ENCODE measurements around the gene RPS10. TPM values are rescaled to one million over a fixed set of nuclear protein-coding genes. Genes with fewer than 3 reads are reported as not detected.

The RPS10 gene
- total and polyA plus RNA-seq, 2 experiments from 2014 or later, result 1,755 to 2,175 TPM

DNA sequence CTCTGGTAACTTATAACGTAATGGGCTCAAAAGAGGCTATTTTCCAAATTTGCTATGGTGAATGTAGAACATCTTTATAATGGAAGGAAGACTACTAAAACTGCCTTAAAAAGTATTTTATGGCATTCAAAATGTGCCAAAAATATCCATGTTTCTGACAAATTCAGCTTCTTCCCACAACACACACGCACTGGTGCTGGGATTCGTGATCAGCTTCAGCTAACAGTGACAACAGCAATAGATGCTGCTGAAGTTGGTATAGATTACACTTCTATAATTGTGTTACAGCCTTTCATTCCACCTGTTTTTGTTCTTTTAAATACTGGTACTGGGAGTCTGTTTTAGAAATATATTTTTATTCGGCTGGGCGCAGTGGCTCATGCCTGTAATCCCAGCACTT, 52.4 kb downstream of the RPS10 start:
- peaks cover 42% of the 10 kb centered on the region for H4K20me1 ChIP-seq (replicated peaks; ENCODE audit: insufficient read depth)
- no peak overlapping the region for H3K4me3 Mint-ChIP-seq
- H3K9me3 Mint-ChIP-seq, result no peaks in the 10 kb centered on the region
- 0 out of 2 replicates have a peak, but pooled peaks cover 4% of the 10 kb centered on the region for H3F3A ChIP-seq (replicated peaks; ENCODE audit: low read depth)
- no peaks in the 10 kb centered on the region for H3K4me1 Mint-ChIP-seq
- TF ChIP-seq EZH2phosphoT487 (IDR thresholded peaks at IDR 0.05; ENCODE audit: unreplicated experiment) (no peak), ZNF114 (CRISPR knock-in tag; IDR thresholded peaks at IDR 0.05) (no peak), JUNB (IDR thresholded peaks at IDR 0.05; ENCODE audit: unreplicated experiment) (no peak), EZH2 (IDR thresholded peaks at IDR 0.05; ENCODE audit: low read depth, unreplicated experiment) (no peak), ZNF331 (CRISPR knock-in tag; IDR thresholded peaks at IDR 0.05; ENCODE audit: low read depth) (no peak), NANOG (IDR thresholded peaks at IDR 0.05; ENCODE audit: borderline replicate concordance) (no peak), STAT1 (IDR thresholded peaks at IDR 0.05; ENCODE audit: unreplicated experiment) (no peak), POLR2AphosphoS5 (IDR thresholded peaks at IDR 0.05; ENCODE audit: low read depth) (no peak), CREB1 (CRISPR knock-in tag; IDR thresholded peaks at IDR 0.05; ENCODE audit: low read depth) (no peak)
- TF ChIP-seq, protein P1, sequence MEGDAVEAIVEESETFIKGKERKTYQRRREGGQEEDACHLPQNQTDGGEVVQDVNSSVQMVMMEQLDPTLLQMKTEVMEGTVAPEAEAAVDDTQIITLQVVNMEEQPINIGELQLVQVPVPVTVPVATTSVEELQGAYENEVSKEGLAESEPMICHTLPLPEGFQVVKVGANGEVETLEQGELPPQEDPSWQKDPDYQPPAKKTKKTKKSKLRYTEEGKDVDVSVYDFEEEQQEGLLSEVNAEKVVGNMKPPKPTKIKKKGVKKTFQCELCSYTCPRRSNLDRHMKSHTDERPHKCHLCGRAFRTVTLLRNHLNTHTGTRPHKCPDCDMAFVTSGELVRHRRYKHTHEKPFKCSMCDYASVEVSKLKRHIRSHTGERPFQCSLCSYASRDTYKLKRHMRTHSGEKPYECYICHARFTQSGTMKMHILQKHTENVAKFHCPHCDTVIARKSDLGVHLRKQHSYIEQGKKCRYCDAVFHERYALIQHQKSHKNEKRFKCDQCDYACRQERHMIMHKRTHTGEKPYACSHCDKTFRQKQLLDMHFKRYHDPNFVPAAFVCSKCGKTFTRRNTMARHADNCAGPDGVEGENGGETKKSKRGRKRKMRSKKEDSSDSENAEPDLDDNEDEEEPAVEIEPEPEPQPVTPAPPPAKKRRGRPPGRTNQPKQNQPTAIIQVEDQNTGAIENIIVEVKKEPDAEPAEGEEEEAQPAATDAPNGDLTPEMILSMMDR (conservative IDR thresholded peaks at IDR 0.05; ENCODE audit: low read depth in 2 of 2), result no peak
- TF ChIP-seq, protein P2, sequence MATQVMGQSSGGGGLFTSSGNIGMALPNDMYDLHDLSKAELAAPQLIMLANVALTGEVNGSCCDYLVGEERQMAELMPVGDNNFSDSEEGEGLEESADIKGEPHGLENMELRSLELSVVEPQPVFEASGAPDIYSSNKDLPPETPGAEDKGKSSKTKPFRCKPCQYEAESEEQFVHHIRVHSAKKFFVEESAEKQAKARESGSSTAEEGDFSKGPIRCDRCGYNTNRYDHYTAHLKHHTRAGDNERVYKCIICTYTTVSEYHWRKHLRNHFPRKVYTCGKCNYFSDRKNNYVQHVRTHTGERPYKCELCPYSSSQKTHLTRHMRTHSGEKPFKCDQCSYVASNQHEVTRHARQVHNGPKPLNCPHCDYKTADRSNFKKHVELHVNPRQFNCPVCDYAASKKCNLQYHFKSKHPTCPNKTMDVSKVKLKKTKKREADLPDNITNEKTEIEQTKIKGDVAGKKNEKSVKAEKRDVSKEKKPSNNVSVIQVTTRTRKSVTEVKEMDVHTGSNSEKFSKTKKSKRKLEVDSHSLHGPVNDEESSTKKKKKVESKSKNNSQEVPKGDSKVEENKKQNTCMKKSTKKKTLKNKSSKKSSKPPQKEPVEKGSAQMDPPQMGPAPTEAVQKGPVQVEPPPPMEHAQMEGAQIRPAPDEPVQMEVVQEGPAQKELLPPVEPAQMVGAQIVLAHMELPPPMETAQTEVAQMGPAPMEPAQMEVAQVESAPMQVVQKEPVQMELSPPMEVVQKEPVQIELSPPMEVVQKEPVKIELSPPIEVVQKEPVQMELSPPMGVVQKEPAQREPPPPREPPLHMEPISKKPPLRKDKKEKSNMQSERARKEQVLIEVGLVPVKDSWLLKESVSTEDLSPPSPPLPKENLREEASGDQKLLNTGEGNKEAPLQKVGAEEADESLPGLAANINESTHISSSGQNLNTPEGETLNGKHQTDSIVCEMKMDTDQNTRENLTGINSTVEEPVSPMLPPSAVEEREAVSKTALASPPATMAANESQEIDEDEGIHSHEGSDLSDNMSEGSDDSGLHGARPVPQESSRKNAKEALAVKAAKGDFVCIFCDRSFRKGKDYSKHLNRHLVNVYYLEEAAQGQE (IDR thresholded peaks at IDR 0.05; ENCODE audit: unreplicated experiment), result no peak
- TF ChIP-seq, protein P3, sequence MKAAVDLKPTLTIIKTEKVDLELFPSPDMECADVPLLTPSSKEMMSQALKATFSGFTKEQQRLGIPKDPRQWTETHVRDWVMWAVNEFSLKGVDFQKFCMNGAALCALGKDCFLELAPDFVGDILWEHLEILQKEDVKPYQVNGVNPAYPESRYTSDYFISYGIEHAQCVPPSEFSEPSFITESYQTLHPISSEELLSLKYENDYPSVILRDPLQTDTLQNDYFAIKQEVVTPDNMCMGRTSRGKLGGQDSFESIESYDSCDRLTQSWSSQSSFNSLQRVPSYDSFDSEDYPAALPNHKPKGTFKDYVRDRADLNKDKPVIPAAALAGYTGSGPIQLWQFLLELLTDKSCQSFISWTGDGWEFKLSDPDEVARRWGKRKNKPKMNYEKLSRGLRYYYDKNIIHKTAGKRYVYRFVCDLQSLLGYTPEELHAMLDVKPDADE (IDR thresholded peaks at IDR 0.05), result no peak
- TF ChIP-seq, protein P4, sequence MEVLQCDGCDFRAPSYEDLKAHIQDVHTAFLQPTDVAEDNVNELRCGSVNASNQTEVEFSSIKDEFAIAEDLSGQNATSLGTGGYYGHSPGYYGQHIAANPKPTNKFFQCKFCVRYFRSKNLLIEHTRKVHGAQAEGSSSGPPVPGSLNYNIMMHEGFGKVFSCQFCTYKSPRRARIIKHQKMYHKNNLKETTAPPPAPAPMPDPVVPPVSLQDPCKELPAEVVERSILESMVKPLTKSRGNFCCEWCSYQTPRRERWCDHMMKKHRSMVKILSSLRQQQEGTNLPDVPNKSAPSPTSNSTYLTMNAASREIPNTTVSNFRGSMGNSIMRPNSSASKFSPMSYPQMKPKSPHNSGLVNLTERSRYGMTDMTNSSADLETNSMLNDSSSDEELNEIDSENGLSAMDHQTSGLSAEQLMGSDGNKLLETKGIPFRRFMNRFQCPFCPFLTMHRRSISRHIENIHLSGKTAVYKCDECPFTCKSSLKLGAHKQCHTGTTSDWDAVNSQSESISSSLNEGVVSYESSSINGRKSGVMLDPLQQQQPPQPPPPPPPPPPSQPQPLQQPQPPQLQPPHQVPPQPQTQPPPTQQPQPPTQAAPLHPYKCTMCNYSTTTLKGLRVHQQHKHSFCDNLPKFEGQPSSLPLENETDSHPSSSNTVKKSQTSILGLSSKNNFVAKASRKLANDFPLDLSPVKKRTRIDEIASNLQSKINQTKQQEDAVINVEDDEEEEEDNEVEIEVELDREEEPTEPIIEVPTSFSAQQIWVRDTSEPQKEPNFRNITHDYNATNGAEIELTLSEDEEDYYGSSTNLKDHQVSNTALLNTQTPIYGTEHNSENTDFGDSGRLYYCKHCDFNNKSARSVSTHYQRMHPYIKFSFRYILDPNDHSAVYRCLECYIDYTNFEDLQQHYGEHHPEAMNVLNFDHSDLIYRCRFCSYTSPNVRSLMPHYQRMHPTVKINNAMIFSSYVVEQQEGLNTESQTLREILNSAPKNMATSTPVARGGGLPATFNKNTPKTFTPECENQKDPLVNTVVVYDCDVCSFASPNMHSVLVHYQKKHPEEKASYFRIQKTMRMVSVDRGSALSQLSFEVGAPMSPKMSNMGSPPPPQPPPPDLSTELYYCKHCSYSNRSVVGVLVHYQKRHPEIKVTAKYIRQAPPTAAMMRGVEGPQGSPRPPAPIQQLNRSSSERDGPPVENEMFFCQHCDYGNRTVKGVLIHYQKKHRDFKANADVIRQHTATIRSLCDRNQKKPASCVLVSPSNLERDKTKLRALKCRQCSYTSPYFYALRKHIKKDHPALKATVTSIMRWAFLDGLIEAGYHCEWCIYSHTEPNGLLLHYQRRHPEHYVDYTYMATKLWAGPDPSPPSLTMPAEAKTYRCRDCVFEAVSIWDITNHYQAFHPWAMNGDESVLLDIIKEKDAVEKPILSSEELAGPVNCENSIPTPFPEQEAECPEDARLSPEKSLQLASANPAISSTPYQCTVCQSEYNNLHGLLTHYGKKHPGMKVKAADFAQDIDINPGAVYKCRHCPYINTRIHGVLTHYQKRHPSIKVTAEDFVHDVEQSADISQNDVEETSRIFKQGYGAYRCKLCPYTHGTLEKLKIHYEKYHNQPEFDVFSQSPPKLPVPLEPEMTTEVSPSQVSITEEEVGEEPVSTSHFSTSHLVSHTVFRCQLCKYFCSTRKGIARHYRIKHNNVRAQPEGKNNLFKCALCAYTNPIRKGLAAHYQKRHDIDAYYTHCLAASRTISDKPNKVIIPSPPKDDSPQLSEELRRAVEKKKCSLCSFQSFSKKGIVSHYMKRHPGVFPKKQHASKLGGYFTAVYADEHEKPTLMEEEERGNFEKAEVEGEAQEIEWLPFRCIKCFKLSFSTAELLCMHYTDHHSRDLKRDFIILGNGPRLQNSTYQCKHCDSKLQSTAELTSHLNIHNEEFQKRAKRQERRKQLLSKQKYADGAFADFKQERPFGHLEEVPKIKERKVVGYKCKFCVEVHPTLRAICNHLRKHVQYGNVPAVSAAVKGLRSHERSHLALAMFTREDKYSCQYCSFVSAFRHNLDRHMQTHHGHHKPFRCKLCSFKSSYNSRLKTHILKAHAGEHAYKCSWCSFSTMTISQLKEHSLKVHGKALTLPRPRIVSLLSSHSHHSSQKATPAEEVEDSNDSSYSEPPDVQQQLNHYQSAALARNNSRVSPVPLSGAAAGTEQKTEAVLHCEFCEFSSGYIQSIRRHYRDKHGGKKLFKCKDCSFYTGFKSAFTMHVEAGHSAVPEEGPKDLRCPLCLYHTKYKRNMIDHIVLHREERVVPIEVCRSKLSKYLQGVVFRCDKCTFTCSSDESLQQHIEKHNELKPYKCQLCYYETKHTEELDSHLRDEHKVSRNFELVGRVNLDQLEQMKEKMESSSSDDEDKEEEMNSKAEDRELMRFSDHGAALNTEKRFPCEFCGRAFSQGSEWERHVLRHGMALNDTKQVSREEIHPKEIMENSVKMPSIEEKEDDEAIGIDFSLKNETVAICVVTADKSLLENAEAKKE (CRISPR knock-in tag; IDR thresholded peaks at IDR 0.05), result no peak
- no peaks in the 10 kb centered on the region for H3K9me2 ChIP-seq (ENCODE audit: insufficient read depth)
- peaks cover 3% of the 10 kb centered on the region; the same call in 1 of the 3 replicates for H3K36me3 Mint-ChIP-seq (ENCODE audit: low read depth)
- no peaks in the 10 kb centered on the region for H3K36me3 ChIP-seq (ENCODE audit: insufficient read depth)
- H3K79me2 ChIP-seq (replicated peaks; ENCODE audit: insufficient read depth), result peaks cover 100% of the 10 kb centered on the region
- H3K27me3 Mint-ChIP-seq (ENCODE audit: insufficient read depth, low read depth, poor library complexity), result no peaks in the 10 kb centered on the region
- H3K4me3 ChIP-seq, result no peak overlapping the region
- ATAC-seq, result no peak
- no peak overlapping the region for H3K27ac Mint-ChIP-seq
- H3K27ac ChIP-seq (ENCODE audit: low read depth), result no peak overlapping the region
- H2AFZ ChIP-seq, result no peak overlapping the region
- DNase-seq (ENCODE audit: low spot score), result no peak
- H3K4me2 ChIP-seq, result no peak overlapping the region
- H3K4me1 ChIP-seq (ENCODE audit: insufficient read depth), result 0 out of 2 replicates have a peak, but pooled peaks cover 3% of the 10 kb centered on the region
- no peaks in the 10 kb centered on the region for H3K27me3 ChIP-seq (ENCODE audit: insufficient read depth)

Measured in GM23338 (cell line).